ENCODE data around the gene CRTC1.

GRCh38 chr19:18743784-18744418, 60.4 kb downstream of the CRTC1 start:
- TF ChIP-seq ZBTB12 (CRISPR knock-in tag; IDR thresholded peaks at IDR 0.05) = no peak
- TF ChIP-seq MTA3 (IDR thresholded peaks at IDR 0.05; ENCODE audit: borderline replicate concordance) = no peak
- TF ChIP-seq TEAD4 (IDR thresholded peaks at IDR 0.05; ENCODE audit: low read length) = no peak
- no peak for TF ChIP-seq TEAD4 (CRISPR knock-in tag; IDR thresholded peaks at IDR 0.05; ENCODE audit: borderline replicate concordance)
- no peak for TF ChIP-seq POLR2A (conservative IDR thresholded peaks at IDR 0.05)
- TF ChIP-seq CTCF (IDR thresholded peaks at IDR 0.05 in 2 of 3, conservative IDR thresholded peaks at IDR 0.05 in 1 of 3; ENCODE audit: insufficient read depth in 2 of 3, low read depth in 1 of 3, low read length in 3 of 3) = no peak
- no peak for TF ChIP-seq NR3C1 (CRISPR knock-in tag; IDR thresholded peaks at IDR 0.05)

Measured in K562 (cell line).